Esophagus squamous epithelium (tissue), 4 donors: ENCODE measurements around the gene NAA25.
"Not testable (repeated sequence)": the region's sequence is repeated elsewhere in the genome, so short reads cannot be mapped to it uniquely, and the experiment has no call there.

ENCODE experiments used
- CTCF ChIP-seq, 6 experiments: fragments of 450-650 bp in 4 of 6; fragments of 200-600 bp in 2 of 6; sonication (generic) in 2 of 6; IDR thresholded peaks; one replicate each; pipeline ENCODE4 v1.5.1; 2016 to 2019; ENCODE audit warnings: antibody characterized with exemption in 6 of 6, mild to moderate bottlenecking in 4 of 6, moderate library complexity in 4 of 6
- POLR2A ChIP-seq, 4 donors: fragments of 450-650 bp; IDR thresholded peaks; one replicate each; pipeline ENCODE4 v1.6.1; 2017; ENCODE audit warnings: antibody characterized with exemption in 4 of 4, mild to moderate bottlenecking in 4 of 4, moderate library complexity in 3 of 4

- not testable (repeated sequence) for TF ChIP-seq CTCF, POLR2A (IDR thresholded peaks at IDR 0.05)
These were observed 99.0 kb downstream of the NAA25 start for GRCh38 chr12:112009596-112009995.
